AG04450 (cell line): ENCODE measurements around the gene BMP7. TPM values are rescaled to one million over a fixed set of nuclear protein-coding genes. Genes with fewer than 3 reads are reported as not detected.

Experiments used
- CTCF ChIA-PET: fragments of 300-600, 350-600 bp; formaldehyde crosslinking; extraction: SDS; loops from one replicate; lab custom pipeline; 2022; ENCODE audit warnings: antibody characterized with exemption, inconsistent platforms; lab: Charles Lee
- POLR2A ChIA-PET: fragments of 350-600 bp; formaldehyde crosslinking; extraction: SDS; loops from one replicate; lab custom pipeline; 2021; ENCODE audit warnings: antibody characterized with exemption, inconsistent platforms; lab: Yijun Ruan, JAX
- DNase-seq: peaks from one replicate; pipeline ENCODE4 v3.0.0-alpha.2; 2011; ENCODE audit warnings: low read depth, low spot score
- H3K27ac ChIP-seq: one replicate; pipeline ENCODE4 v1.5.1; 2012; ENCODE audit warnings: low read depth, low read length, control low read depth
- H3K27me3 ChIP-seq: one replicate; pipeline ENCODE4 v1.6.0; 2012; ENCODE audit warnings: low read length; ENCODE audit not compliant: control insufficient read depth, insufficient read depth
- H3K4me3 ChIP-seq: 2 replicates; pipeline ENCODE4 v1.5.1; 2011; ENCODE audit warnings: mild to moderate bottlenecking, low read depth, low read length, control low read depth
- H3K9me3 ChIP-seq: 2 replicates; pipeline ENCODE4 v1.5.1; 2012; ENCODE audit warnings: low read length; ENCODE audit not compliant: control insufficient read depth, insufficient read depth
- polyA plus RNA-seq: library from polyadenylated mRNA; depleted of rRNA; stranded (reverse); fragments of >200 nt; gene quantifications from 2 replicates; pipeline ENCODE4 v1.2.3, GENCODE V29; 2011
- TF ChIP-seq, protein P1 (sequence below): IDR thresholded peaks from 2 replicates; pipeline ENCODE4 v1.5.1; 2011; ENCODE audit warnings: low read depth, low read length, control low read depth, inconsistent platforms

The BMP7 gene
- polyA plus RNA-seq, 1 experiment, result not detected

DNA sequence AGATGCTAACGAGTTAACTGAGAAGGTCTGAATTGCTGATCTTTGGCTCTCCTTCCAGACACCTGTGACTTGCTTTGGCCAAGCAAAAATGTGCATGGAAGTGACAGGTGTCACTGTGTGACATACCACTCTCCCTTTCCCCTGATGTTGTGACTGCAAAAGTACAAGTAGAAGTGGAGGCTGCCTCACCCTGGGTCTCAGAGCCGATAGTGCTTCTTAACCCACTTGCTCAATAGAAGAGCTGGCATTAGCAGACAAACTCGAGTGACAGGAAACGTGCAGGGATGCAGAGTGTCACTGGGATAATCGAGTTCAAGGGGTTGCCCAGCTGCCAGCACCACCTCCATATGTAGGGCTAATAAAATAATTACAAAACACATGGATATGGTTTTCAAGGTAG, 46.8 kb upstream of the BMP7 start:
- ChIA-PET CTCF (no interaction called here), POLR2A (no interaction called here)
- no peaks in the 10 kb centered on the region for H3K9me3 ChIP-seq
- H3K27ac ChIP-seq, result no peak overlapping the region
- H3K4me3 ChIP-seq, result no peak overlapping the region
- DNase-seq, result no peak
- TF ChIP-seq, protein P1, sequence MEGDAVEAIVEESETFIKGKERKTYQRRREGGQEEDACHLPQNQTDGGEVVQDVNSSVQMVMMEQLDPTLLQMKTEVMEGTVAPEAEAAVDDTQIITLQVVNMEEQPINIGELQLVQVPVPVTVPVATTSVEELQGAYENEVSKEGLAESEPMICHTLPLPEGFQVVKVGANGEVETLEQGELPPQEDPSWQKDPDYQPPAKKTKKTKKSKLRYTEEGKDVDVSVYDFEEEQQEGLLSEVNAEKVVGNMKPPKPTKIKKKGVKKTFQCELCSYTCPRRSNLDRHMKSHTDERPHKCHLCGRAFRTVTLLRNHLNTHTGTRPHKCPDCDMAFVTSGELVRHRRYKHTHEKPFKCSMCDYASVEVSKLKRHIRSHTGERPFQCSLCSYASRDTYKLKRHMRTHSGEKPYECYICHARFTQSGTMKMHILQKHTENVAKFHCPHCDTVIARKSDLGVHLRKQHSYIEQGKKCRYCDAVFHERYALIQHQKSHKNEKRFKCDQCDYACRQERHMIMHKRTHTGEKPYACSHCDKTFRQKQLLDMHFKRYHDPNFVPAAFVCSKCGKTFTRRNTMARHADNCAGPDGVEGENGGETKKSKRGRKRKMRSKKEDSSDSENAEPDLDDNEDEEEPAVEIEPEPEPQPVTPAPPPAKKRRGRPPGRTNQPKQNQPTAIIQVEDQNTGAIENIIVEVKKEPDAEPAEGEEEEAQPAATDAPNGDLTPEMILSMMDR, result no peak
- H3K27me3 ChIP-seq, result no peaks in the 10 kb centered on the region

GRCh38 chr20:57312138-57312537, 45.7 kb upstream of the BMP7 start:
- Histone ChIP-seq H3K9me3 (no peaks in the 10 kb centered on the region), H3K27me3 (no peaks in the 10 kb centered on the region), H3K27ac (no peak overlapping the region), H3K4me3 (no peak overlapping the region)
- ChIA-PET POLR2A (no interaction called here), CTCF (no interaction called here)
- TF ChIP-seq, protein P1, result no peak
- DNase-seq, result no peak

DNA sequence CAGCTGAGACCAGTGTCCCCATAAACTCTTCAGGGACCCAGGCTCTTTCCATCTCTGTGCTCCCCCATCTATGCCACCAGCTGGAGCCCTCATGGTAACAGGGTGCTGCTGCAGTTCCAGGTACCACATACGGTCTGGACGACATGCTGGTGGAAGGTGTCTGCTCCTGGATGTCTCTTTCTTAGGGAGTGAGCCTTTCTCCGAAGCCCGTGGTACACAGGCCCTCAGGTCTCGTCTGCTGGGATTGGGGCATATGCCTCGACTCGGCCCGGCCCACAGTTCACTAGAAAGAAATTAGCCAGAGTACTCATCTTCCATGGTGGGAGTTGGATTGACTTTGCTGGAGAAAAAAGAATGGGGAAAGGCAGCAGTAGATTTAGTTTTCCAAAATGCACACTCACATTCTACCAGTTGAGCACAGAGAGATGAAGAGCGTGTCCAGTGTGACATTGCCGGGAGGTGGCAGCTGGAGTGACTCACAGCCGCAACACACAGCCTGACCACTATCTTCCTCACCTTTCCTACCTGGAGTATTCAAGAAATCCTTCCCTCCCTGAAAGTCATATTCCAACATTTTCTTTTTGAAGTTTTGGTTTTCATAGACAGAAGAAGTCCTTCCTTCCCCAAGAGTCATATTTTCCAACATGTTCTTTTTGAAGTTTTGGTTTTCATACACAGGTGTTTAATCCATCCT, 44.5 kb upstream of the BMP7 start:
- H3K9me3 ChIP-seq, result no peaks in the 10 kb centered on the region
- H3K27me3 ChIP-seq, result no peaks in the 10 kb centered on the region
- no peak overlapping the region for H3K27ac ChIP-seq
- no peak overlapping the region for H3K4me3 ChIP-seq
- CTCF ChIA-PET, result no interaction called here
- TF ChIP-seq, protein P1, result no peak
- no peak for DNase-seq
- POLR2A ChIA-PET, result no interaction called here

GRCh38 chr20:57309544-57310115, 43.2 kb upstream of the BMP7 start:
- no peaks in the 10 kb centered on the region for H3K9me3 ChIP-seq
- TF ChIP-seq, protein P1, result no peak
- ChIA-PET CTCF (no interaction called here), POLR2A (no interaction called here)
- no peak overlapping the region for H3K4me3 ChIP-seq
- H3K27ac ChIP-seq, result no peak overlapping the region
- DNase-seq, result no peak
- no peaks in the 10 kb centered on the region for H3K27me3 ChIP-seq

- H3K27me3 ChIP-seq, result no peaks in the 10 kb centered on the region
- DNase-seq, result no peak
- no peaks in the 10 kb centered on the region for H3K9me3 ChIP-seq
- CTCF ChIA-PET, result no interaction called here
- H3K4me3 ChIP-seq, result no peak overlapping the region
- no peak overlapping the region for H3K27ac ChIP-seq
- TF ChIP-seq, protein P1, result no peak
- POLR2A ChIA-PET, result no interaction called here
These were observed 42.2 kb upstream of the BMP7 start for GRCh38 chr20:57308451-57309271.
